GM18520 (cell line): Measurements from ENCODE around the gene RASSF3.
"Not testable (repeated sequence)": the region's sequence is repeated elsewhere in the genome, so short reads cannot be mapped to it uniquely, and the experiment has no call there.

Experiments
- ATAC-seq: cut with Tn5 transposase; IDR thresholded peaks from one replicate; pipeline ENCODE4 v1.9.1; 2021; ENCODE audit not compliant: unreplicated experiment

RASSF3 gene

DNA sequence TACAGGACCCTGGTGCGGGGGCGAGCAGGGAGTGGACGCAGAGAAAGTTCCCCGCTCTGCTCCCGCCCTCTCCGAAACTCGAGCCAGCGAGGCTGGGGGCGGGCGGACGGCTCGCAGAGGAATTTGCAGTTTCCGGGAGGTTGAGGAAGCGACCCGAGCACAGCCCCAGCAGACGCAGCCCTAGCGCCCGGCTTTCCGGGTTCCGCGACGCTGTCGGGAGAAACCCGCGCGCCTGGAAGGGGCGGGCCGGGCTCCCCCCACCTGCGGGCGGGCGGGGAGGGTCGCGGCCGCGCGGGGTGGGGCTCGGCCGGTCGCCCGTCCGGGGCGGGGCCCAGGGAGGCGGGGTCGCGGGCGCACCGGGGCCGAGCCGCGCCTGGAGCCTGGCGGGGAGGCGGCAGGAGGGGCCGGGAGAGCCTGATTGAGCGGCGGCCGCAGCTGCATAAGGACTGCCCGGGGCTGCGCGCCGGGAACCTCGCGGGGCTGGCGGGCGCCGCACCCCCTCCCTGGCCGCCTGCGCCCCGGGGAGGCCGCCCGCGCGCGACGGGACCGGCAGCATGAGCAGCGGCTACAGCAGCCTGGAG, at the start of gene RASSF3:
TSS of gene RASSF3 (plus strand) at position 417 of the 581 bp plus-strand sequence. CDS start at position 555, 138 bp downstream.
- peak; percentile 44 for ATAC-seq

DNA sequence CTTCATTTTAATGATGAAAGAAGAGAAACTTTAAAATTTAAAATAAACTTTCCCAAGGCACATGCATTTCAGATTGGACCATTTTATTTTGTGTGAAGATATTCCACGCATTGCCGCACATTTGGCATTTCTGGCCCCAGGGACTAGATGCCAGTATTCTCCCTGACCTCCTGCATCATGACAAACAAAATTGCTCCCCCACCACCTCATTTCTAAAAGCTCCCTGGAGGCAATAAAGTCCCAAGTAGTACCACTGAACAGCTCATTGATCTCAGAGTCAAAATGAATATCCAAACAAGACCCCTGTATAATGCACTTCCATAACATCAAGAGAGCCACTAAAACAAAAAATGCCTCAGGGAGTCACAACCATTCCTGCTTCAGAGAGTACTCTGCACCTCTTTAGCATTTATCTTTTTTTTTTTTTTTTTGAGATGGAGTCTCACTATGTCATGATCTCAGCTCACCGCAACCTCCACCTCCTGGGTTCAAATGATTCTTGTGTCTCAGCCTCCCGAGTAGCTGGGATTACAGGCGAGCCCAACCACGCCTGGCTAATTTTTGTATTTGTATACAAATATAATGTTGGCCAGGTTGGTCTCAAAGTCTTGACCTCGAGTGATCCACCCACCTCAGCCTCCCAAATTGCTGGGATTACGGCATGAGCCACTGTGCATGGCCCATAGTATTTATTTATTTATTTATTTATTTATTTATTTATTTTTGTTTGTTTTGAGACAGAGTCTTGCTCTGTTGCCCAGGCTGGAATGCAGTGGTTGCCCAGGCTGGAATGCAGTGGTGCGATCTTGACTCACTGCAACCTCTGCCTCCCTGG, 48.8 kb upstream of the RASSF3 start:
- no peak for ATAC-seq

DNA sequence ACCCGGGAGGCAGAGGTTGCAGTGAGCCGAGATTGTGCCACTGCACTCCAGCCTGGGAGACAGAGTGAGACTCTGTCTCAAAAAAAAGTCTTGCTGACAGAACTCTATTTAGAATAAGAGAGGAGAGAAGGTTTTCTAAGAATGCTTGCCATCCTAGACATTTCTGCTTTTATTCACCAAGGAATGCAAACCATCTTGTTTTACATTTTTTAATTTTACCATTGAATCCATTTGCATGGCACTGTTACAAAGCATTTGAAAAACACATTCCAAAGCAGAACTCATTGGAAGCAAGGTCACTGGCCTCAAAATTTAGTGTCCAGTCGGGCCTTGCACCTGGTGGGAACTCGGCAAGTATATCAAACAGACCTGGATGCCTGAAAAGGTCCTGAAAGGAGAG, 44.2 kb upstream of the RASSF3 start:
- no peak for ATAC-seq

DNA sequence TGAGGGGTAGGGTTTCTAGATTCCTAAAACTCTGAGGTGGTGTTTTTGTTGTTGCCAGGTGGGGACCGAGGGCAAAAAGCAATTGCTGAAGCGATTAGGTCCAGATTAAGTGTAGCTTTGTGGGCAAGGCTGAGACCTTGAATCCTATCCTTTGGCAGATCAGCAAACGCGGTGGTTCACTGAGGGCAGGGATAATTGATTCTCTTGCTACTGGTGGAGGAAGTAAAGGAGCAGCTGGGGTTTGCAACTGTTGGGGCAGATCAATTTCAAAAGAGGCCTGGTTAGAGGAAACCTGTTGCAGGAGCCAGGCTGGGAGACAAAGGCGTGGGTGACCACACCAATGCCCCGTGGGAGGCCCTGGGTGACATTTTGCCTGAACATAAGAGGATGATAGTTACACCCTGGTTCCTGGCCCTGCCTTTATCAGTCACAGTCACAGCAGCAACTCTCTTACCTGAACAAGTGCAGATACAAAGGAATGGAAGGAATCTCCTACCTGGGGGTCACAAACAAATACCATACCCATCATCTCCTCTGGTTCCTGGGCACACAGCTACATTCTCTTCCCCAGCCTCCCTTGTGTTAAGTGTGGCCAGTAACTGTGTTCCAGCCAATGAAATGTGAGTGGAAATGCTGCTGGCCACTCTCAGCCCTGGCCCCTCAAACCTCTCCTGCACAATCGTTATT, 43.3 kb upstream of the RASSF3 start:
- ATAC-seq: no peak

DNA sequence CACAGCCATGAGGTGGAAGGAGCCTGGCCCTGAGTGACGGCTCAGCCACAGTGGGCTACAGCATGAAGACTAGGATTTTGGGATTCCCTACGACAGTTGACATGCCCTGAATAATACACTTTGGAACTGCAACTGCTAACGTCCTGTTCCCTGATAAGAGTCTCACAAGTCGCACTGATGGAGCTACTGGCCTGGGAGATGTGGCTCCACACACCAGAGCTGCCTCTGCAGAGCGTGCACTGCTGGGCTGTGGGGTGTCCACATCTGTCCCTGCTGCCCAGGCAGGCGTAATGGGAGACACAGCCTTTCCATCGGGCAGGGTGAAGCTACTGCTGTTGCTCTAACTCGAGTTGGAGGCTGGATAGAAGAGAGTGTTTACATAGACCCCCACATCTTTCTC, 42.7 kb upstream of the RASSF3 start:
- ATAC-seq: no peak

GRCh38 chr12:64568298-64568697, 42.0 kb upstream of the RASSF3 start:
- ATAC-seq: no peak

DNA sequence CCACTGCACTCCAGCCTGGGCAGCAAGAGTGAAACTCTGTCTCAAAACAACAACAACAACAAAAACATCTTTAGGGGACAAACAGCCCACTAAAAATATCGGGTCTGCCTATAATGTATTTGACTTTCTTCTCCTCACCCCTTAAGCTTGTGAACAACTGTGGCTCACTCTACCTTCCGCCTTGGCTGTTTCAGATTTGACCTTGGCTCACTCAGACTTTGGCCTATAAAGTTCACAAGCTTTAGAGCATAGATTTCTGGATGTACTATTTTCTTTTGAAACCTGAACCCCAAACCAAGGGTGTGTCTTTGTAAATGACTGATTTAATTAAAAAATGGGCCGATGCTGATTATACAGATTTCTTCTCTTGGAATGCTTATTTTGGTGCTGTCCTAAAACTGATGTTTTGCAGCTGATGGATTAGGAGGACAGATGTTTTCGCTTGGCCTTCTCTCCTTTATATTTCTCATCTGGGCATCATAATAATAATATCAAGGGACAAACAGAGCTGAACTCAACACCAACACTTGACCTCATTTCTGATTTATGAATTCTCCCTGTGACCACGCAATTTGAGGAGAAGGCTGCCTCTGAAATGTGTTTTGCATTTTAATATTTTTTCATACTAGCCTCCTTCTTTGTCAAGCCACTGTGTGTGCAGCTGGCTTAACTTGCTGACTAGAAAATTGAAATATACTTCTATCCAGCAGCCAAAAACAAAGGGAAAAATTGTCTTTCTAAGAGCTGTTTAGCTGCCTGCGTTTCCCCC, 40.2 kb upstream of the RASSF3 start:
- no peak for ATAC-seq

- no peak for ATAC-seq
Observed at GRCh38 chr12:64571411-64571810, 38.9 kb upstream of the RASSF3 start.

GRCh38 chr12:64572241-64572640, 38.1 kb upstream of the RASSF3 start:
- no peak for ATAC-seq

DNA sequence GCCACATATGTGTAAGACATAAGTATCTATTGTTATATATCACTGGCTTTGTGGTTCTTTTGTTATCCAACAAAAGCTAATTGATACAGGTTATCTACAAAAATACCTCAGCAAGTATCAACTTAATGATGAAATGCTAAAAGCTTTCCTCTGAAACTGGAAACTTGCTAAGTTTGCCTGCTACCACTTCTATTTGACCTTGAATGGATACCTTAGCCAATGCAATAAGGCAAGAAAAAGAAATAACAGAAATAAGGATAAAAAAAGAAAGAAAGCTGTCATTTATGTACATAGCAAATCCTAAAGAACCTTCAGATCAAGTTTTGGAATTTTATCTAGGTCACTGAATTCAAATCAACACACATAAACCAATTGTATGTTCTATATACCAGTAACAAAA, 35.5 kb upstream of the RASSF3 start:
- no peak for ATAC-seq

DNA sequence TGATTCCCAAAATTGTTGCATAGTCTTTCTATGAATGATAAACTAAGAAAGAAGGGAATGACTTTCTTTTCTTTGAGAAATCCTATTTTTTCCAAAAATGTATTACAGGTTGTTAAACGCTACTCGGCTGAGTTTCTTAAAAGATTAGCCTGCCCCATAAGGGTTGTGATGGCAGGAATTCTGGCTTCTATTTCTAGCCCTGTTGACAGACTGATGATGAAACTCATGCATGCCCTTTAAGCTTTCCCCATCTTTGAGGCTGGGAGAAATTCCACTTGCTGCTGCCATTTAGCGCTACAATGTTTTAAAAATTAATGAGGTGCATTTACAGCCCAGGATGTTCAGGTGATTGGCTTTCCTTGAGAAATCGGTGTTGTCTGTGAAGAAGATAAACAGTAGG, 33.2 kb upstream of the RASSF3 start:
- no peak for ATAC-seq

DNA sequence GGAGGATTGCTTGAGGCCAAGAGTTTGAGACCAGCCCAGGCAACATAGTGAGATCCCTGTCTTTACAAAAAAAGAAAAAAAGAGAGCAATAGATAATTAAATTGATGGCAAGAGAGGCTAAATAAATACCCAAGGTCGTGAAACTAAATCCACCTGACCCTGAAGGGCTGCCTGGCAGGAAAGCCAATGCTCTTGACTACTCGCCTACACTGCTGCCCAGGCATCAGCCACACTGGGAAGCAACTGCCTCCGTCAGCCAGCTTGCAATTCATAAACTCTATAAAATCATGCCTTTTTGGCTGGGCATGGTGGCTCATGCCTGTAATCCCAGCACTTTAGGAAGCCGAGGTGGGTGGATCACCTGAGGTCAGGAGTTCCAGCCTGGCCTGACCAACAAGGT, 31.7 kb upstream of the RASSF3 start:
- no peak for ATAC-seq

DNA sequence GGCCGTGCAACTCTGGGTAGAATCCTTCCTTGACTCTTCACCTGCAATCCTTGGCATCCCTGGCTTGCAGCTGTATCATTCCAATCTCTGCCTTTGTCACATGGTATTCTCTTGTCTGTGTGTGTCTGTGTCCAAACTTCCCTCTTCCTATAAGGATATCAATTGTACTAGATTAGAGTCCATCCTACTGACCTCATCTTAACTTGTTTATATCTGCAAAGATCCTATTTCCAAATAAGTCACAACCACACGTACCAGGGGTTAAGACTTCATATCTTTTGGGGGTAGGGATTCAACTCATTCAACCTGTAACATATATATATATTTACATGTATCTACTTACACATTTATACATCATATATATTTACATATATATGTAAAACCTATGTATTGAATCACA, 29.6 kb upstream of the RASSF3 start:
- ATAC-seq: no peak

- no peak for ATAC-seq
Observed at GRCh38 chr12:64582114-64582513, 28.2 kb upstream of the RASSF3 start.

DNA sequence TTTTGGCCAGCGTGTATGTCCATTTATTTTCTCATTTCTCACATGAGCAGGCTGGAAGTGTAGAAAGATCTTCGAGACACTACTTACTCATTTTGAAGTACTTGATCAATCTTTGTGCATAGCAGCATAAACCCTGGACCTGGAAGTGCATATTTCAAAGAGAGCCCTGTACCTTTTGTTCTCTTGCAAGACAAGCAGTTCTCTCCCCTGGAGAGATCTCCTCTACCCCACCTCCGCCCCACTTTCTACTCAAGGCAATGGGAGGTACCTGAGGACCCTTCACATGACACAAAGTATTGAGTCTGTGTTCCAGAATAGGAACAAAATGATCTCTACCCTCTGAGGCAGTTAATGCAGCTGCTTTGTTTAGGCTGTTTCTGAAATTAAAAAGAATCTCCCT, 27.4 kb upstream of the RASSF3 start:
- no peak for ATAC-seq

DNA sequence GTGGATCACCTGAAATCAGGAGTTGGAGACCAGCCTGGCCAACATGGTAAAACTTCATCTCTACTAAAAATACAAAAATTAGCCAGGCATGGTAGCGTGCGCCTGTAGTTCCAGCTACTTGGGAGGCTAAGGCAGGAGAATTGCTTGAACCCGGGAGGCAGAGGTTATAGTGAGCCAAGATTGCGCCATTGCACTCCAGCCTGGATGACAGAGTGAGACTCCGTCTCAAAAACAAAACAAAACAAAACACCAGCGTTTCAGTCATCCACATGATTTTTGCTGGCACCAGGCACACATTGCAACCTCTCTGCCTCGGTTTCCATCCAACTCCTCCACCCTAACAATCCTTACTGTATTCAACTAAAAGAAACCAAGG, 26.9 kb upstream of the RASSF3 start:
- ATAC-seq: not testable (repeated sequence)

GRCh38 chr12:64583771-64584421, 26.4 kb upstream of the RASSF3 start:
- no peak for ATAC-seq

DNA sequence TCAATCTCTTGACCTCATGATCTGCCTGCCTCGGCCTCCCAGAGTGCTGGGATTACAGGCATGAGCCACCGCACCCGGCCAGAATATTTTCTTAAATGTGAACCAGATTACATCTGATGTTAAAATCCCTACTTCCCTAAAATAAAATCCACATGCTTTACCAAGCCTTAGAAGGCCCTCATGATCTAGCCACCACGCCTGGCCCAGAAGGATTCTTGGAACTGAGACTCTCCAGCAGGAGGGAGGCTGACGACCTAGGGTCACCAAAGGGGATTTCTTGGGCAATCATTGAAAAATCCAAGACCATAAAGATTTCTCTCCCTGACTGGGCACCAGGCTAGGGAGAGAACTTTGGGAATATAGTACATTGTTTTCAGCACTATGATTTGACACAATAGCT, 25.2 kb upstream of the RASSF3 start:
- no peak for ATAC-seq

- ATAC-seq: no peak
Observed at GRCh38 chr12:64587447-64587846, 22.8 kb upstream of the RASSF3 start.

- ATAC-seq: no peak
Observed at GRCh38 chr12:64590183-64590582, 20.1 kb upstream of the RASSF3 start.
